ENCODE data around the gene NANOS3. TPM values are rescaled to one million over a fixed set of nuclear protein-coding genes. Genes with fewer than 3 reads are reported as not detected.
A peak's percentile ranks its signal among the peaks of the same experiment; 100 is the strongest.

The NANOS3 gene
- total and polyA plus RNA-seq, 9 of the 15 experiments (the other 6 are each of a cell fraction or from before 2014, with no cell fraction given) = not detected

DNA sequence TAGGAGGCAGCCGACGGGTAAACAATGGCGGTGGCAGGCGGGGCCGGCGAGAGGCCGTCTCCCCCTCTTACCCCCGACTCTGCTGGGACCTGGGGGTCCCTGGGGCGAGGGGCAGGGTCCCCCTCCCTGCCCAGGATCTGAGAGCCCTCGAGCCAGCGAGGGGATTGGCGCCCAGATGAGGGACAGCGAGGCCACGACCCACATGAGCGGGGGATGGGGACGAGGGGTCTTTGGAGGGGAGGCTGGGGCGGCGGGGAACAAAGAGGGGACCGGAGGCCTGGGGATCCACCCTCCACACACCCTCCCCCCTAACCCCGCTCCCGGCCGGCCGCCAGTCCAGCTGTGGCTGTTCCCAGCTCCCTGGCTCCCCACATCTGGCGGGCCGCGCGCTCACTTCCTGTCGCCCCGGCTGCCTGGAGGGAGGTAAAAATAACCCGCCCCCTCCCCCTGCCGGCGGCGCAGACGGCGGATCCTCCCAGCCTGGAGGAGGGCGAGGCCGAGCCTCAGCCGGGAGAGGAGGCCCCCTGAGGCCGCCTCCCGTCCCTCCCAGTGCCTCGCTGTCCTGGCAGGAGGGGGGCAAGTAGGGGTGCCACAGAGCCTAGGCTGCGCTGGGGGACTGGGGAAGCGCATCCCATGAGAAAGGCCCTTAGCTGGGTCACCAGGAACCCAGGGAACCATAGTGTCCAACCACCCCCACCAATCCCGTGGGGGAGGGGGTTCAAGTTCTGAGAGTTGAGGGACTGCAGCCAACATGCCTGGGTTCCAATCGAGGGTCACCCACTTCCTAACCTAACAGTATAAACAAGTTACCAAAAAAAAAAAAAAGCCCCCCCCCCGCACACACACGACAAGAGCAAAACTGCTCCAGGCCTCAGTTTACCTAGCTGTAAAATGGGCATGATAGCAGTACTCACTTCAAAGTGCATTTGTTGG, 29.3 kb upstream of the NANOS3 start (continued):
- no peak for TF ChIP-seq ZNF318 (IDR thresholded peaks at IDR 0.05; ENCODE audit: borderline replicate concordance in 1 of 2, low read depth in 1 of 2)
- TF ChIP-seq PTRF (tag; IDR thresholded peaks at IDR 0.05) = no peak
- no peak for TF ChIP-seq XRCC3 (IDR thresholded peaks at IDR 0.05)
- TF ChIP-seq ZNF695 (CRISPR knock-in tag; IDR thresholded peaks at IDR 0.05) = no peak
- TF ChIP-seq SOX6 (IDR thresholded peaks at IDR 0.05) = no peak
- TF ChIP-seq, protein P1, sequence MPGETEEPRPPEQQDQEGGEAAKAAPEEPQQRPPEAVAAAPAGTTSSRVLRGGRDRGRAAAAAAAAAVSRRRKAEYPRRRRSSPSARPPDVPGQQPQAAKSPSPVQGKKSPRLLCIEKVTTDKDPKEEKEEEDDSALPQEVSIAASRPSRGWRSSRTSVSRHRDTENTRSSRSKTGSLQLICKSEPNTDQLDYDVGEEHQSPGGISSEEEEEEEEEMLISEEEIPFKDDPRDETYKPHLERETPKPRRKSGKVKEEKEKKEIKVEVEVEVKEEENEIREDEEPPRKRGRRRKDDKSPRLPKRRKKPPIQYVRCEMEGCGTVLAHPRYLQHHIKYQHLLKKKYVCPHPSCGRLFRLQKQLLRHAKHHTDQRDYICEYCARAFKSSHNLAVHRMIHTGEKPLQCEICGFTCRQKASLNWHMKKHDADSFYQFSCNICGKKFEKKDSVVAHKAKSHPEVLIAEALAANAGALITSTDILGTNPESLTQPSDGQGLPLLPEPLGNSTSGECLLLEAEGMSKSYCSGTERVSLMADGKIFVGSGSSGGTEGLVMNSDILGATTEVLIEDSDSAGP (CRISPR knock-in tag; IDR thresholded peaks at IDR 0.05) = peak; percentile 31; the same call in 1 of the 2 replicates
- TF ChIP-seq ARID1B (IDR thresholded peaks at IDR 0.05) = no peak; the same call in 1 of the 2 replicates
- TF ChIP-seq TRIM28 (IDR thresholded peaks at IDR 0.05) = peak; percentile 48; the same call in 1 of the 2 replicates
- TF ChIP-seq RAD21 (CRISPR knock-in tag; conservative IDR thresholded peaks at IDR 0.05 in 1 of 2, IDR thresholded peaks at IDR 0.05 in 1 of 2) = peak; percentile 41
- peak; percentile 75 for TF ChIP-seq THAP12 (CRISPR knock-in tag; IDR thresholded peaks at IDR 0.05)
- TF ChIP-seq SREBF2 (CRISPR knock-in tag; IDR thresholded peaks at IDR 0.05) = no peak
- TF ChIP-seq RBBP5 (IDR thresholded peaks at IDR 0.05; ENCODE audit: borderline replicate concordance, insufficient read depth, low read length, poor library complexity, severe bottlenecking) = peak; percentile 45
- 0 out of 4 replicates have a peak, but pooled peaks of 1 of the 2 experiments have one; percentile 41 for TF ChIP-seq SRF (CRISPR knock-in tag; IDR thresholded peaks at IDR 0.05)
- TF ChIP-seq PHF20 (IDR thresholded peaks at IDR 0.05; ENCODE audit: partially characterized antibody) = peak; percentile 92
